Mammary epithelial cell (primary cell): ENCODE data around the gene MED25.

Experiments
- EZH2 ChIP-seq: IDR thresholded peaks from 2 replicates; pipeline ENCODE4 v1.6.1; 2012; ENCODE audit warnings: low read length, inconsistent platforms, borderline replicate concordance
- TF ChIP-seq, protein P1 (sequence below), 2 donors: IDR thresholded peaks in 1 of 2; conservative IDR thresholded peaks in 1 of 2; 2 replicates each; pipeline ENCODE4 v1.5.1; 2011 to 2012; ENCODE audit warnings: inconsistent platforms in 2 of 2, low read length in 2 of 2, mild to moderate bottlenecking in 2 of 2, control low read depth in 1 of 2, low read depth in 1 of 2; ENCODE audit not compliant: insufficient read depth in 1 of 2; ENCODE audit errors: extremely low read depth in 1 of 2

DNA sequence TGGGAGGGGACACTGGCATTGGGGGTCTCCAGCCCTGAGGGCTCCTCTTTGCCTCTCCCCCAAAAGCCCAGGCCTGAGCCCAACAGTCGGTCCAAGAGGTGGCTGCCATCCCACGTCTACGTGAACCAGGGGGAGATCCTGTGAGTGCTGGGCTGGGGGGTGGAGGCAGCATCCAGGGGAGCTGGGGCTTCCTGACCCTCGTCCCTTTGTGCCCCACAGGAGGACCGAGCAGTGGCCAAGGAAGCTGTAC is 39.7 kb downstream of the MED25 start:
- TF ChIP-seq, protein P1, sequence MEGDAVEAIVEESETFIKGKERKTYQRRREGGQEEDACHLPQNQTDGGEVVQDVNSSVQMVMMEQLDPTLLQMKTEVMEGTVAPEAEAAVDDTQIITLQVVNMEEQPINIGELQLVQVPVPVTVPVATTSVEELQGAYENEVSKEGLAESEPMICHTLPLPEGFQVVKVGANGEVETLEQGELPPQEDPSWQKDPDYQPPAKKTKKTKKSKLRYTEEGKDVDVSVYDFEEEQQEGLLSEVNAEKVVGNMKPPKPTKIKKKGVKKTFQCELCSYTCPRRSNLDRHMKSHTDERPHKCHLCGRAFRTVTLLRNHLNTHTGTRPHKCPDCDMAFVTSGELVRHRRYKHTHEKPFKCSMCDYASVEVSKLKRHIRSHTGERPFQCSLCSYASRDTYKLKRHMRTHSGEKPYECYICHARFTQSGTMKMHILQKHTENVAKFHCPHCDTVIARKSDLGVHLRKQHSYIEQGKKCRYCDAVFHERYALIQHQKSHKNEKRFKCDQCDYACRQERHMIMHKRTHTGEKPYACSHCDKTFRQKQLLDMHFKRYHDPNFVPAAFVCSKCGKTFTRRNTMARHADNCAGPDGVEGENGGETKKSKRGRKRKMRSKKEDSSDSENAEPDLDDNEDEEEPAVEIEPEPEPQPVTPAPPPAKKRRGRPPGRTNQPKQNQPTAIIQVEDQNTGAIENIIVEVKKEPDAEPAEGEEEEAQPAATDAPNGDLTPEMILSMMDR (conservative IDR thresholded peaks at IDR 0.05 in 1 of 2, IDR thresholded peaks at IDR 0.05 in 1 of 2; ENCODE audit: extremely low read depth in 1 of 2, insufficient read depth in 1 of 2, low read depth in 1 of 2, low read length in 2 of 2) = no peak
- TF ChIP-seq EZH2 = no peak
